GM12892 (cell line): ENCODE results near the gene NPHP4.

Experiments
- POLR2A ChIP-seq: IDR thresholded peaks from 2 replicates; pipeline ENCODE4 v1.6.1; 2011; ENCODE audit warnings: low read depth, low read length, control low read depth
- POLR2AphosphoS5 ChIP-seq: IDR thresholded peaks from 2 replicates; pipeline ENCODE4 v1.6.1; 2011; ENCODE audit warnings: low read depth, low read length, control low read depth

DNA sequence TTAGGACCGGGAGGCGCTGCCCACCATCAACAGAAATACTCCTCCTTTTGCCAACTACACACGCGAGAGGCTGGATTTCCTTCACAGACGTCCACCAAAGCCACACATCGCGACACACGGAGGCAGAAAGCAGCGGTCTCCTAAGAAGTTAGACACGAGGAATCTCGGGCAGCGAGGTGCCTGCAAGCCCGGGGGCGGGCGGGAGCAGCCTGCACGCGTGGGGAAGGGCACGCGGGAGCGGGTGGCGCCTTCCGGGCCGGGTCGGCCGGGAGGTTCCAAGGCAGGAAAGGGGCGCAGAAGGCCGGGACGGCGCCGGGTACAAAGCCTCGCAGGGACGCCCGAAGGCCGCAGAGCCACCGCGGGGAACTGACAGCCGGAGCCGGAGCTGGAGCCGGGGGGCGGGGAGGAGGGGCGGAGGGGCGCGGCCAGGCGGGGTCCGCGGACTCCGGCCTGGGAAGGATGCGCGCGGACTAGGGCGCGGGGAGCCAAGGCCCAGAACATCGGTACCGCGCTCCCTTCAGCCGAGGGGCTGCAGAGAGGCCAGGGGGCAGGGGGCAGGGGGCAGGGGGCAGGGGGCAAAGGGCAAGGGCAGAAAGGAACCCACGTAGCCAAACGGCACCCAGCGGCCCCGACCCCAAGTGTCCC is 722 bp downstream of the NPHP4 start:
- TF ChIP-seq POLR2A = no peak
- no peak for TF ChIP-seq POLR2AphosphoS5
